Astrocyte of the spinal cord (primary cell): Measurements from ENCODE around the gene SP140L.
"Not testable (repeated sequence)": the region's sequence is repeated elsewhere in the genome, so short reads cannot be mapped to it uniquely, and the experiment has no call there.

ENCODE experiments used
- DNase-seq: peaks from one replicate; pipeline ENCODE4 v3.0.0; 2011; ENCODE audit warnings: low read depth, low spot score
- H3K4me3 ChIP-seq: 2 replicates; pipeline ENCODE4 v1.5.1; 2011; ENCODE audit warnings: low read depth, mild to moderate bottlenecking, low read length, moderate library complexity
- in situ Hi-C: cut with HindIII; loops from 2 replicates; pipeline ENCODE4 v1.10.0; 2017; ENCODE audit warnings: low sequenced_read_pairs
- TF ChIP-seq, protein P1 (sequence below): IDR thresholded peaks from 2 replicates; pipeline ENCODE4 v1.5.1; 2012; ENCODE audit warnings: low read depth, mild to moderate bottlenecking, low read length, inconsistent platforms

SP140L gene

DNA sequence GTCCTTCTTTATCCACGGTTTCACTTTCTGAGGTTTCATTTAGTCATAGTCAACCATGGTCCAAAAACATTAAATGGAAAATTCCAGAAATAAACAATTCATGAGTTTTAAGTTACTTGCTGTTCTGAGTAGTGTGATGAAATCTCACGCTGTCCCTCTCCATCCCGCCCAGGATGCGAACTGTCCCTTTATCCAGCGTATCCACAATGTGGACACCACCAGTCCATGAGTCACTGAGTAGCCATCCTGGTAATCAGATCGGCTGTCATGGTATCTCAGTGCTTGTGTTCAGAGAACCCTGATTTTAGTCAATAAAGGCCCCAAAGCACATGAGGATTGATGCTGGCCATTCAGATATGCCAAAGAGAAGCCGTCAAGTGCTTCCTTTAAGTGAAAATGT is 3.7 kb downstream of the SP140L start:
- TF ChIP-seq, protein P1, sequence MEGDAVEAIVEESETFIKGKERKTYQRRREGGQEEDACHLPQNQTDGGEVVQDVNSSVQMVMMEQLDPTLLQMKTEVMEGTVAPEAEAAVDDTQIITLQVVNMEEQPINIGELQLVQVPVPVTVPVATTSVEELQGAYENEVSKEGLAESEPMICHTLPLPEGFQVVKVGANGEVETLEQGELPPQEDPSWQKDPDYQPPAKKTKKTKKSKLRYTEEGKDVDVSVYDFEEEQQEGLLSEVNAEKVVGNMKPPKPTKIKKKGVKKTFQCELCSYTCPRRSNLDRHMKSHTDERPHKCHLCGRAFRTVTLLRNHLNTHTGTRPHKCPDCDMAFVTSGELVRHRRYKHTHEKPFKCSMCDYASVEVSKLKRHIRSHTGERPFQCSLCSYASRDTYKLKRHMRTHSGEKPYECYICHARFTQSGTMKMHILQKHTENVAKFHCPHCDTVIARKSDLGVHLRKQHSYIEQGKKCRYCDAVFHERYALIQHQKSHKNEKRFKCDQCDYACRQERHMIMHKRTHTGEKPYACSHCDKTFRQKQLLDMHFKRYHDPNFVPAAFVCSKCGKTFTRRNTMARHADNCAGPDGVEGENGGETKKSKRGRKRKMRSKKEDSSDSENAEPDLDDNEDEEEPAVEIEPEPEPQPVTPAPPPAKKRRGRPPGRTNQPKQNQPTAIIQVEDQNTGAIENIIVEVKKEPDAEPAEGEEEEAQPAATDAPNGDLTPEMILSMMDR = no peak
- DNase-seq = peak; percentile 19
- in situ Hi-C loops = no loop called here
- no peak overlapping the region for H3K4me3 ChIP-seq

DNA sequence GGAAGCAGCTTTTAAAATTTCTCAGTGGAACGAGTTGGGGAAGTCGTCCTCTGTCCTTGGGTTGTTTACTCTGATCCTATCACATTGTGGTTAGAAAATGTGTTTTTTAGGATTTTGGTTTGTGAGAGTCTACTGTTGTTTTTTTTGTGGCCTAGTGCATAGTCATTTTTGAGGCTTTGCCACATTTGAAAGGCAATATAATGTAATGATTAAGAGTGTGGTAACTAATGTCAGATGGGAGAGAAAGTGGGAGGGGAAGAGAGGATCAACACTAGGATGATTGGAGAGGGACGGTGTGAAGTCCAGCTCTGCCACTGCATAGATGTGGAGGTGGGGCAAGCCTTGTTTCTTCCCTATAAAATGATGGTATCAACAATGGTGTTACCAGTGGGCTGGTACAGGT is 8.5 kb downstream of the SP140L start:
- no peak overlapping the region for H3K4me3 ChIP-seq
- in situ Hi-C loops = no loop called here
- DNase-seq = no peak
- TF ChIP-seq, protein P1 = no peak

DNA sequence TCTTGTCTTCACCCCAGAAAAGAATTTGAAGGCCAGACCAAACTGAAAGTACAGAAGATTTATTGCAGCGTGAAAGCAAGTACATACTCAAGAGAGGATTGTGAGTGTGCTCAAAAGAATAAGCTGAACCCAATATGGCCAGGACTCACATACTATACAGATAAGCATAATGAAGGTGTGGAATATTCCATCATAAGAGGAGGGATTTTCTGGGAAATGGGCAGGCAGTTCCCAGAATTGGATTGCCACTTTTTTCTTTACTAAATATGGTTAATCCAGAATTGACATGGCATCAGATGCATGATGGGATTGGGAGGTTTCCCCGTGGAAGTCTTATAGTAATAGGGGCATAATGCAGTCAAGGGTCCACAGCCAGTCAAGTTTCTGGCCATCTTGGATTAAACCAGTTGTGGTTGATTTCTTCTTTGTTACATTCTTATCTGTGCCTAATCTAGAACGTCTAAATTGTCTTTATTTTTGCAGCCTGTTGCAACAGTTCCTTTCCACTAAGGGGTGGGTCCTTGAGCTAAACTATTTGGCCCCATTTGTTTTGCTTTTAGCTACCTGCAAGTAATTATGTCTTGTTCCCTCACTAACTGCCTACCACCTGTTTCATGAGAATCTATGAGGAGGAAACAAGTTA is 9.0 kb downstream of the SP140L start:
- TF ChIP-seq, protein P1 = no peak
- no peak overlapping the region for H3K4me3 ChIP-seq
- DNase-seq = no peak
- in situ Hi-C loops = no loop called here

DNA sequence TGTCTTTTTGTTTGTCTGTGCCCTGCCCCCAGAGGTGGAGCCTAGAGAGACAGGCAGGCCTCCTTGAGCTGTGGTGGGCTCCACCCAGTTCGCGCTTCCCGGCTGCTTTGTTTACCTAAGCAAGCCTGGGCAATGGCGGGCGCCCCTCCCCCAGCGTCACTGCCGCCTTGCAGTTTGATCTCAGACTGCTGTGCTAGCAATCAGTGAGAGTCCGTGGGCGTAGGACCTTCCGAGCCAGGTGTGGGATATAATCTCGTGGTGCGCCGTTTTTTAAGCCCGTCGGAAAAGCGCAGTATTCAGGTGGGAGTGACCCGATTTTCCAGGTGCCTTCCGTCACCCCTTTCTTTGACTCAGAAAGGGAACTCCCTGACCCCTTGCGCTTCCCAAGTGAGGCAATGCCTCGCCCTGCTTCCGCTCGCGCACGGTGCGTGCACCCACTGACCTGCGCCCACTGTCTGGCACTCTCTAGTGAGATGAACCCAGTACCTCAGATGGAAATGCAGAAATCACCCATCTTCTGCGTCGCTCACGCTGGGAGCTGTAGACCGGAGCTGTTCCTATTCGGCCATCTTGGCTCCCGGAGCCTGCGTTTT is 15.0 kb downstream of the SP140L start:
- in situ Hi-C loops, DNase-seq, H3K4me3 ChIP-seq: not testable (repeated sequence)

DNA sequence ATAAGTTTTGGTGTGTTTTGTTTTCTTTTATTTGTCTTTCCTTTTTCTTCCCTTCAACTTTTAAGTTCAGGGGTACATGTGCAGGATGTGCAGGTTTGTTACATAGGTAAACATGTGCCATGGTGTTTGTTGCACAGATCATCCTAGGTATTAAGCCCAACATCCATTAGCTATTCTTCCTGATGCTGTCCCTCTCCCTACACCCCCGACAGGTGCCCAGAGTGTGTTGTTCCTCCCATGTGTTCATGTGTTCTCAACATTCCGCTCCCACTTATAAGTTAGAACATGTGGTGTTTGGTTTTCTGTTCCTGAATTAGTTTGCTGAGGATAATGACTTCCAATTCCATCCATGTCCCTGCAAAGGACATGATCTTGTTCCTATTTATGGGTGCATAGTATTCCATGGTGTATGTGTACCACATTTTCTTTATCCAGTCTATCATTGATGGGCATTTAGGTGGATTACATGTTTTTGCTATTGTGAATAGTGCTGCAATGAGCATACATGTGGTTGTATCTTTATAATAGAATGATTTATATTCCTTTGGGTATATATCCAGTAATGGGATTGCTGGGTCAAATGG is 16.1 kb downstream of the SP140L start:
- DNase-seq, in situ Hi-C loops, H3K4me3 ChIP-seq: not testable (repeated sequence)

DNA sequence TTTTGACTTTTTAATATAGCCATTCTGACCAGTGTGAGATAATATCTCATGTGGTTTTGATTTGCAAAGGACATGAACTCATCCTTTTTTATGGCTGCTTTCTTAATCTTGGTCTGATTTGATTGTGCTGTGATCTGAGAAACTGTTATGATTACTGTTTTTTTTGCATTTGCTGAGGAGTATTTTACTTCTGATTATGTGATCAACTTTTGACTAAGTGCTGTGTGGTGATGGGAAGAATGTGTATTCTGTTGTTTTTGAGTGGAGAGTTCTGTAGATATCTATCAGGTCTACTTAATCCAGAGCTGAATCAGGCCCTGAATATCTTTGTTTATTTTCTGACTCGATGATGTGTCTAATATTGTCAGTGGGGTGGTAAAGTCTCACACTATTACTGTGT is 16.8 kb downstream of the SP140L start:
- no peak overlapping the region for H3K4me3 ChIP-seq
- TF ChIP-seq, protein P1 = no peak
- in situ Hi-C loops = no loop called here
- DNase-seq = no peak

DNA sequence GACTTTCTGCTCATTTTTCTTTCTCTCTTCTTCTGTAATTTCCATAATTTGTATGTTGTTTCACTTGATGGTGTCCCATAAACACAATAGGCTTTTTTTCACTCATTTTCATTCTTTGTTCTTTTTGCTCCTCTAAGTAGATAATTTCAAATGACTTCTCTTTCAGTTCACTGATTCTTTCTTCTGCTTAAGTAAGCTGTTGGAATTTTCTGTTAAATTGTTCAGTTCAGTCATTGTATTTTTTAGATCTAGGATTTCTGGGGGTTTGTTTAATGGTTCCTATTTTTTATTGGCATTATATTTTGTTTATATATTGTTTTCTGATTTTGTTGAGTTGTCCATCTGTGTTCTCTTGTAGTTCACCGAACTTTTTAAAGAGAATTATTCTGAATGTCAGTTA is 19.5 kb downstream of the SP140L start:
- in situ Hi-C loops = no loop called here
- TF ChIP-seq, protein P1 = no peak
- H3K4me3 ChIP-seq = no peak overlapping the region
- no peak for DNase-seq
